Fibroblast of lung (primary cell): ENCODE measurements around the gene ZBED5.

Experiments
- CTCF ChIP-seq, 2 donors: IDR thresholded peaks in 1 of 2; conservative IDR thresholded peaks in 1 of 2; 1 replicate in 1 of 2; 2 replicates in 1 of 2; pipeline ENCODE4 v1.5.1; 2011 to 2012; ENCODE audit warnings: low read length in 2 of 2, control low read depth in 1 of 2, inconsistent platforms in 1 of 2, low read depth in 1 of 2, mild to moderate bottlenecking in 1 of 2
- EZH2 ChIP-seq: IDR thresholded peaks from 2 replicates; pipeline ENCODE4 v1.5.1; 2012; ENCODE audit warnings: low read length, control low read depth, mild to moderate bottlenecking; ENCODE audit errors: missing control alignments

- TF ChIP-seq EZH2: no peak
- no peak for TF ChIP-seq CTCF (conservative IDR thresholded peaks at IDR 0.05 in 1 of 2, IDR thresholded peaks at IDR 0.05 in 1 of 2; ENCODE audit: low read depth in 1 of 2, low read length in 2 of 2)
These were observed 43.9 kb downstream of the ZBED5 start for GRCh38 chr11:10813945-10814344.
